Retina (tissue), 1 donor: ENCODE measurements around the gene BABAM1.
"Not testable (repeated sequence)": the region's sequence is repeated elsewhere in the genome, so short reads cannot be mapped to it uniquely, and the experiment has no call there.

ENCODE experiments used
- DNase-seq: peaks from one replicate; pipeline ENCODE4 v3.0.0-alpha.2; 2016

The BABAM1 gene

DNA sequence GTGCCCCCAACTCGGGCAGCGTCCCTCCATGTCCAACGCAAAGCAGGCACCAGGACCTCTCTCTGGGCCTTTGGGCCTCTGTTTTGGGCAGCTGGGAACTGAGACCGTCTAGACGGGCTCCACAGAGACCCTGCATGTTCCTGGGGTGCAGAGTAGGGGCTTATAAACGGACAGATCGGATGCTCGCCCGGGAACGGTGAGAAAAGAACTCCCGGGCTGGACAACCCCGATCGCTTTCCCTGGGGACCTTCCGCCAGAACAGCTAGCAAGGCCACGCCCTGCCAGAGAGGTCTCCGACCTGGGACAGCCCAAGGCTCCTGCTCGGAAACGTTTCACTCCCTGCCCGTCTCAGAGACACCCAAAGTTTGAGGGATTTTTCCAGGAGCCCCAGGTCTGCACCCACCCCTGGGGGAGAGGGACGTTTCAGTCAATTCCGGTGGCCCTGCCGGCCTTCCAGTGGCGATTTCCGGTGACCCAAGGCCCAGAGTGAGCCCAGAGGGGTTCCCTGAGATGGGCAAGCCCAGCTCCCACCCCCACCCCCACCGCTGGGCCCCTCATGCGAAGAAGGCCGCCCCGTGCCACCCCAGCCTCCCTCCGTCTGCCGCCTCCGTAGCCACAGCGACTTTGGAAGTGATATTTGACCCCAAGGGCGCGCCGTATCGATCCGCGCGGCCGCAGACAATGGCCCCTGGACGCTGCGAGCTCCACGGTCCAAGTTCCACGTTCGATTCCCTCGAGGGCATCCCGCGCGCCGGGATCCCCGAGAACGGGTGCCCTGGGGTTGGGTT, 23.2 kb upstream of the BABAM1 start:
- DNase-seq, result peak; percentile 76

DNA sequence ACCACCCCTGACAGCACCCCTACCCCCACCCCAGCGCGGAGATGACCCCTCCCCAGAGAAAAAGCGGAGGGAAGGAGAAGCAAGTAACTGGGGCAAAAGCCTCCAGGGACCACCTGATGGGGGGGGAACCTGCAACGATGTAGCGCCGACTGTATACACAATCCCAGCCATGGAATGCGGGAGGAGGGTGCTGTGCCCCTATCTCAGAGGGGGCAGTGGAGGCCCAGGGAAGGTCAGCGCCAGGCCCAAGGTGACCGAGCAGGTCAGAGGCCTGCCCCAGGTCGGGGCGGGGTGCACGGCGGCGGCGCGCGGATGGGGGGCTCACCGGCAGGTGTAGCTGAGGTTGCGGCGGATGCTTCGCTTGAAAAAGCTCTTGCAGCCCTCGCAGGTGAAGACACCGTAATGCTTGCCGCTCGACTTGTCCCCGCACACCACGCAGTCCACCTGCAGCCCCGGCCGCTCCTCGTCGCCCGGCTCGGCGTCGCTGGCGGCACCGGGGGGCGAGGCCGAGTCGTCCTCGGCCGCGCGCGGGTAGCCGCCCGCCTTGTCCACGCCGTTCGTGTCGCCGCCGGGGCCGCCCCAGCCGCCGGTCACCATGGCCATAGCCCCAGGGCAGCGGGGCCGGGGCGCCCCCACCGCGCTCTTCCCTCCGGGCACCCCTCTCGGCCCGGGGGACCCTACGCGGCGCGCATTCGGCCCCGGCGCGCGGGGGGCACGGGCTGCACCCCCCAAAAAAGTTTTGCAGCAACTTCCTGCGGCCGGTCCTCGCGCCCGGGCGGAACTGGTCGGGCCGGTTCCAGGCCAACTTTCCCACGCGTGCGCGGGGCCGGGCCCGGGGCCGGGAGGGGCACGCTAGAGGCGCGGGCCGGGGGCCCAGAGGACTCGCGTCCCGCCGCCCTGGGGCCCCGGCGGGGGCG, 22.4 kb upstream of the BABAM1 start:
- DNase-seq, result peak; percentile 42

DNA sequence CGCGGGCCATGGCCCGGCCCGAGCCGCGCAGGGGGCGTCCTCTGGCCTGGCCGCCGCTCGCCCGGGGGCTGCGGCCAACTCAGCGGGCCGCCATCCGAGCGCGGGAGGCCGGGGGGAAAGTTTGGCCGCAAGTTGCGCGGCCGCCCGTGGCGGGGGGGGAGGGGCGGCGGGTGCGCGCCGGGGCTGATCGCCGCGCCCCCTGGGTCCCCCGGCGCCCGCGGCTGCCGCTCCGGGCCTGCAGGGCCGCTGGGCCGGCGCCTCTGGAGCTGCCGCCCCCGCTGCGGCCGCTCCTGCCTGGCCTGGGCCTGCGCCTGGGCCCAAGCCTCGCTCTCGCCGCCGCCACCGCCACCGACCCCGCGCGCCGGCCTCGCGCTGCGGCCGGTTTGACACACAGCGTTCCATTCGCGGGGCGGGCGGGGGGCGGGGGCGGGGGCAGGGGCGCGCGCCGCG, 21.7 kb upstream of the BABAM1 start, which contains the start of gene NR2F6:
Gene NR2F6, minus strand, starts transcription at position 385 of the 450 bp plus-strand sequence. CDS start 699 bp downstream, outside the sequence.
- no peak for DNase-seq

DNA sequence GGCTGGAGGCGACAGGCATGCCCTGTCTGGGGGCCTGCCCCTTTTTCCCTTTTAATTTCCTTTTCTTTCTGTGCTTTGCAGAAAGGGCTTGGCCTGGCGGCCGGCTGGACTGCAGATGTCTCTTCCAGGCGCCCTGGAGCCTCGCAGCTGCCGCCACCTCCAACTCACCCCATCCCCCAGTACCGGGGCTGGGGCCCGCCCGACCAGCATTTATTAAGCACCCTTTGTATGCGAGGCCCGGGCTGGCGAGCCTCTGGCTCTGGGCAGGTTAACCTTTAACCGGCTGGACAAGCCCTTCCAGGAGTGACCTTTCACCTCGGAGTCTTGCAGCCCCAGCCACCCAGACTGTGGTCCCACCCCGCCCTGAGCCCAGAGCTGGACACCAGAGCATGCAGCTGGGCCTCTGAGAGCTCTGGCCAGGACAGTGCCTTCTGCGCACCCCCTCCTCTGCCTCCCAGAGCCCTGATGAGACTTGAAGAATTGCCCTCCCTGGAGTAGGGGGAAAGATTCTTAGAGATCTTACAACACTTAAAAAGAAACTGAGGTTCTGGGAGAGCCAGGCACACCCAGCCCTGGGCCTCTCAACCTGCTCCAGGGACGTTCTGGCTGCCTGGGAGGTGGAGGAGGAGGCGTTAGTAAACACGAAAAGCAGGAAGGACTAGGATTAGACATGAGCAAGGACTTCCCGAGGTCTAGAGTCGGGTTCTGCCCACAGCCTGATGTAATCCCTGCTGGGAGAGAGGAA, 20.4 kb upstream of the BABAM1 start:
- DNase-seq, result no peak

DNA sequence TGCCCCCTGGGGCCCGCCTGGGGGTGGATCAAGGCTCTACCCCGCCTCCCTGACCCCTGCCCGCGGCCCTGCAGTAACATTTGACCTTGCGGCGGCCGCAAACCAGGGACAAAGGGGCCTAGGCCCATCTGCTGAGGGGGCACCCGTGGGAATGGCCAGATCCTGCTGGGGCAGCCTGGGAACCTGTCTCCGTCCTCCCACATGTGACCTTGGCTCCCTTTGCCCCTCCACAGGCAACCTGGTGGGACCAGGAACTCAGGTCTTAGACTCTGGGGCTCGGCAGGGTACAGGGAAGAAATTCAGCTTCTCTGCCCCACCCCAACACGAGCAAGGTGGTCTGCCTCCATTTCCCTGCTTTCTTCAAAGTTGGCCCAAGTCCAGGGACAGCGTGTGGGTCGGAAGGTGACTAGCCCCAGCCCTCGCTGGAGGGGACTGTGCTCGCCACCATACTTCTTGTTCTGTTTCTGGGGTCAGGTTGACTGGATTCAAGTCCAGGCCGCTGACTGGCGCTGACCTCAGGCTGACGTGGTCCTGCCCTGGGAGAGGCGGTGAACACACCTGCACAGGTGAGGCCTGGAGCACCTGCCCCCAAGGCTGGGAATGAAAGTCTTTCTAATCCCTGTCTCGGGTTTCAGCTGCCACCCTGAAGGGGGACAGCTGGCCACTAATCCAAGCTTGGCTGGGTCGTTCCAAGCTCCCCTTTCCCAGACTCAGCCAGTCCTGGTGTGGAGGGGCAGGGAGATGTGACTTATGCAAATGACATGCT, 19.0 kb upstream of the BABAM1 start:
- DNase-seq, result no peak

DNA sequence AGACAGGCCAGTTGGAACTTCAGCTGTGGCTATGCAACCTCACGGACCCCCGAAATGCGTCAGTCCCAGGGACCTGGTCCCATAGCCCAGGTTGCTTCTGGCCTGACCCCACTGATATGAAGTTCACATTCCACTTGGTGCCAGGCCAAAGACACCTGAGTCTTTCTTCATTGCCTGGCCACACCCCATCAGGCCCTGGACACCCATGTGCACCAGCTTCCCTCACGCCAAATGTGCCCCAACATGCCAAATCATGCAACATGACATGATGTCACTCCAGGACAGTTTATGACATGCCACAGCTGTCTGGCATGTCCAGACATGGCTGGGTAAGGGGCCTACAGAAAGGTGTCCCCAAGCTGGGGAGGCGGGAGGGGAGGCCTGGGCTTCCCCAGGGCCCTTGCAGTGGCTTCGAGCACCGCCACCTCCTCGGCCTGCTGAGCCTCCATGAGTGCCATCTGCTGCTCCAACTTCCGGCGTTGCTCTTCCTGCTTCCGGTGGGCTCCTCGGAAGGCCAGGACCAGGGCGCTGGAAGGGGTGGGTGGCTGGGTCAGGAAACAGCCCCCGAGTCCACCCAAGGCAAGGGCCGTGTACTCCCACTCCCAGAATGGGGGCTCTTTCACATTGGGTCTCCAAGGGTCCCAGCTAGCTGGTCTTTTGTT, 17.2 kb upstream of the BABAM1 start:
- no peak for DNase-seq

DNA sequence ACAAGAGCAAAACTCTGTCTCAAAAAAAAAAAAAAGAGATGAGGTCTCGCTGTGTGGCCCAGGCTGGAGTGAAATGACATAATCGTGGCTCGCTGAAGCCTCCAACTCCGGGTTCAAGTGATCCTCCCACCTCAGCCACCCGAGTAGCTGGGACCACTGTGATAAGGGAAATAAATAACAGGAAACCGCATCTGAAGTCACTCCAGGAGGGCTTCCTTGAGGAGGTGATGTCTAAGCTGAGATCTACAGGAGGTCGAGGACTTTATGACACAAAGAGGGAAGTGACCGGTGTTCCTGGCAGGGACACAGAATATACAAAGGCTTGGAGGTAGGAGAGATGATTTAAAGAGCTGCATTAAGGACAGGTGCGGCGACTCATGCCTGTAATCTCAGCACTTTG, 12.6 kb upstream of the BABAM1 start:
- no peak for DNase-seq

DNA sequence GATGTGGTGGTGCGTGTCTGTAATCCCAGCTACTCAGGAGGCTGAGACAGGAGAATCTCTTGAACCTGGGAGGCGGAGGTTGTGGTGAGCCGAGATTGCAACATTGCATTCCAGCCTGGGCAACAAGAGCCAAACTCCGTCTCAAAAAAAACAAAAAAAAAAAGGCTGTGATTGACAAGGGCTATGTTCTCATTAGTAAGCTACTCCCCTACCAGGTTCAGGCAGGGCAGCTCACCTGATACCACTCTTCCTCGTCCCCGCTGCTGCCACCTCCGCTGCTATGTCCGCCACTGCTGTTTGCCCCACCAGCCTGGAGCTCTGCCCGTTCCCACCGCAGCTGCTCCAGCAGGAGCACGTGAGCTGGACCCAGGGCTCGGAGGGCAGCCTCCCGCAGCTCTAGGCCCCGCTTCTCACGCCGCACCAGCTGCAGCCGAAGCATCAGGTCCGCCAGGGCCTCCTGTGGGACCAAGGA, 12.1 kb upstream of the BABAM1 start:
- peak; percentile 45 for DNase-seq

DNA sequence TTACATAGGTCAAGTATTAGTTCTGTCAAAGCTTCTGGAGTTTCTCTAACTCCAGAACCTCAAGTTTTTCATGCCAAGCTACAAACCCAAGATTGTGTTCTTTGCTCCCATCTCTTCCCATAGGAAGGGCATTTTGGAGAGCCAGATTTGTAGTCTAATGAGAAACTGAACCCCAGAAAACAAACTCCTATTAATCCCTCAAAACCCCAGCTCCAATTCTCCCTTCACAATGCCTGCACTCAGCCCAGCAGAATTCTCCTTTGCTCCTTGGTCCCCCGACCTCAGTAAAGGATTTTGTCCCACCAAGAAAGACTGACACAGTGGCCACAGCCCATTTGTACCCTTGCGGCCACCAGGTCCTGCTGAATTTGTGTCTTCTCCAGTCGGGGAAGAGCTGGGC, 11.1 kb upstream of the BABAM1 start:
- no peak for DNase-seq

DNA sequence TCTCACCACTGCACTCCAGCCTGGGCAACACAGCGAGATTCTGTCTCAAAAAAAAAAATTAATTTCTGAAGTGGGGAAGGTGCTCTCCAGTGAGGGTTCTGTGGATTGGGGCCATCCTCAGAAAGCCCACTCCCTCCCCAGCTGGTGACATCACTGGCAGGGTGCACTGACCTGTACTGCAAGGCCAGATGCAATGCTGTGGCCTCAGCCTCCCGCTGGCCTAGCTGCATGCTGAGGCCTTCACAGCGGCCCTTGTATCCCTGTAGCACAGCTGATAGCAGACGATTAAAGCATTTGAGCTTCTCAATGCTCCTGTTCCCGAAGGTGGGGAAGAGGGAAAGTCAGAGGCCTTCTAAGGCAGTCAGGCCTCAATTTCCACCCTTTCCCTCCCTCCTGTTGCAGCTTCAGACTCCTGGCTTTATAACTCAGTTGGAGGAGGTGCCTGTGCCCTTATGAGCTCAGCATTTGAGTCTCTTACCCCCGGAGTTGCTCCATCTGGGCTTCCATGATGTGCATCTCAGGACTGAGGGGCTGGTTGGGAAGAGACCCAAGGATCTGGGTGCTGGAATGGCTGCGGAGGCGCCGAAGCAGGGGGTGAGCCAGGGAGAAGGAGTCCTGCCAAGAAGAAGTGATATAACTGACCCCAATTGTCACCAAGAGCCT, 8.0 kb upstream of the BABAM1 start:
- DNase-seq, result no peak

DNA sequence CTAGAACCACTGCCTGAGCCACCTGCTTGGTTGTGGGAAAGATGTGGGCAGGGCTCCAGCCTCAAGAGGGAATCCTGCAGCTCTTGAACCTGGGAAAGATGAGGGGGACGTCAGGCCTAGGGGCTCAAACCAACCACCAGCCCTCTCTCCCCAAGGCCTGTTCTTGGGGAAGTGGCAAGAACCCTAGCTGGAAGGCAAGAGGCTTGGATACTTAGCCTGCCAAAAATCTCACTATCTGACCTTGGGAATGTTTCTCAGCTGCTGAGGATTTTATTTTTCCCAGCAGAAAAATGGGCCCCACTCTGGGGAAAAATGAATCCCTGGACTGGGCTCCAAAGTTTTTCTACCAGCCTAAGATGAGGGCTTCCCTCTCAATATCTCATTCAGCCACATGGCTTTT, 7.3 kb upstream of the BABAM1 start:
- no peak for DNase-seq

DNA sequence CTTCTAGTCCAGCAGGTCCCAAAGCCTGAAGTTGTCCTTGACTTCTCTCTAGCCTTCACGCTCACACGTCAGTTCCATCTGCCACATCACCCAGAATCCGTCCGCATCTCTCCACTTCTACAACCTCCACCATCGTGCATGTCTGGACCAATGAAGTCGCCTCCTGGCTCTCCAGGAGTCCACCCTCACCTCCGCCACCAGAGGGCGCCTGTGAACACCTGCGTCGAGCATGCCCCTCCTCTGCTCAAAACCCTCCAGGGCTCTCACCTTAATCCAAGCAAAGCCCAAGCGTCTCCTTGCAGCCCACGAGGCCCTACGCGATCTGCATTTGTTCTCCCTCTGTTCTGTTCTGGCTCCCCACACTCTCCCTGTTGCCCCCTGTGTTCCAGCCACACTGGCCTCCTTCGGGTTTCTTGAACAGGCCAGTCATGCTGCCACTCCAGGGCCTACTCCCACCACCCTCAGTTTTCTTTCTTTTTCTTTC, 6.4 kb upstream of the BABAM1 start:
- peak; percentile 70 for DNase-seq

DNA sequence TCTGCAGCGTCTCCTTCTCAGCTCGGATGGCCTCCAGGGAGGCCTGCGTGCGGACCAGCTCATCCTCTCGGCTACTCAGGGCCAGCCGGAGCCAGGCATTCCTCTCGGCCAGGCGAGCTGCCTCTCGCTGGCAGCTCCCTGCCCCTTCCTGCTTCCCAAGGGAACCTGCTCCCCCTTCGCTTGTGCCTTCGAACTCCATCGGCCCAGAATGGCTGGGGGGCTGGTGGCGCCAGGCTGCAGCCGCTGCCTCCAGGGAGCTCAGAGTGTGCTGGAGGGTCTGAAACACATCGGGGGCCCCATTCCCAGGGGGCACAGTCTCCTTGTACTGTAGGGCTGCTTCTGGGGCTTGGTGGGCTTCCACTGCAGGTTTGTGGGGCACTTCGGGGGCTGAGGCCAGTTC, 4.7 kb upstream of the BABAM1 start:
- no peak for DNase-seq

DNA sequence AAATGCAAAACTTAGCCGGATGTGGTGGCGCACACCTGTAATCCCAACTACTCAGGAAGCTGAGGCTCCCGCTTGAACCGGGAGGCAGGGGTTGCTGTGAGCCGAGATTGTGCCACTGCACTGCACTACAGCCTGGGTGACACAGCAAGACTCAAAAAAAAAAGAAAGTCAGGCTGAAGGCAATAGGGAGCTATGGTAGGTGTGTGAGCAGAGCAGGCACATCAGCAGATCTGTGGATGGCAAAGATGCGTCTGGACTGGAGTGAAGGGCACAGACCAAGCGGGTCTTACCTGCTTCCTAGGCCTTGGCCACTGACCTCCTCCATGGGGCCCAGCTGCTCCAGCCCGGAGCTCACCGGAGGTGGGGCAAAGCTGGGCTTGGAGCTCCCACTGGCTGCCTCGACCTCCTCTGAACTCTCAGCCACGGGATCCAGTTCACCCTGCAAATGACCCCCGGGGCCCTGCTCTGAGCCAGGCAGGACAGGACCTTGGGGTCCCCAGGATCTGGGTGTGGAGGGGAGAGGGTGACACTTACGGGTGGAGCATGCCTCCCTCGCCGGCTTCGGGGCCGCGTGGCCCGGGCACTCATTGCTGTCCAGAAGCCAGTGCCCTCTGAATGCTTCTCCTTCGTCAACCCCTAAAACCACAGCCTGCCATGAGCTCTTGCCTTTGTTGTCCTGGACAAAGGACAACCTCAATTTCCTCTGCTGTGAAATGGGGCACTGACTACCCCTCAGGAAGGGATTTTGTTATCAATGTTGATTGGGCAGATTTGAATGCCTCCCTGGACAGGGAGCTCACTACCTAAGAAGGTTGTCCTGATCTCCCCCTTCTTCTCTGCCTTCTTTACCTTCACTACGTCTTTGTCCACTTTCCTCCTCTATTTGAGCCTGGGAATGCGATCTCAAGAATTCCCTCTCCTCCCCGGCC, 3.3 kb upstream of the BABAM1 start:
- DNase-seq, result no peak

DNA sequence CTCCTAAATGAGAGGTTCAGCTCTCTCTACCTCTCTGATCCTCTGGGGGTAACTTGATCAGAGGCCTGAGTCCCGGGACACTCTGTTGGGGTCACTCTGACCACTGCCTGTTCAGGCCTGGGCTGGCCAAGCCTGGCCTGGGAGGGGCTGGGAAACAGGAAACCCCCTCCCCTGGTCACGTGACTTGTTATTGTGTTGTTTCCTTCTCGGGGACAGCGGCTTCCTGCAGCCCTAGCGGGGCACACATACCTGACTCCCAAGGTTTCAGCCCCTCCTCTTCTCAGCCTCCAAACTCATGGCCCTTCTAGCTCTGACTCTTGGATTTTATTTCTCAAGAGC, 2.6 kb upstream of the BABAM1 start, which contains the start of gene USHBP1:
Gene USHBP1, minus strand, starts transcription at position 105 of the 339 bp plus-strand sequence. CDS start 446 bp downstream, outside the sequence.
- DNase-seq, result no peak

DNA sequence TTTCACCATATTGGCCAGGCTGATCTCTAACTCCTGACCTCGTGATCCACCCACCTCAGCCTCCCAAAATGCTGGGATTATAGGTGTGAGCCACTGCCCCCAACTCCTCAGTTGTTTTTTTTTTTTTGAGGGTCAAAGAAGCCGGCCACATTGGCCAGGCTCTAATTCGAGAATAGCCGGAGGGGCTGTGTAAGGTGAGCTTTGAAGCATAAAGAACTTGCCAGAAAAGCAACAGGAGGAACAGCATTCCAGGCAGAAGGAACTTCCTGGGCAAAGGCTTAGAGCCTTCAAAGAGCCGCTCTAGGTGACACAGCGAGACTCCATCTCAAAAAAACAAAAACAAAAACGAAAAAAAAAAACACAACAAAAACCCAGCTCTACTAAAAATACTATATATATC, 1.2 kb upstream of the BABAM1 start:
- DNase-seq, result no peak

DNA sequence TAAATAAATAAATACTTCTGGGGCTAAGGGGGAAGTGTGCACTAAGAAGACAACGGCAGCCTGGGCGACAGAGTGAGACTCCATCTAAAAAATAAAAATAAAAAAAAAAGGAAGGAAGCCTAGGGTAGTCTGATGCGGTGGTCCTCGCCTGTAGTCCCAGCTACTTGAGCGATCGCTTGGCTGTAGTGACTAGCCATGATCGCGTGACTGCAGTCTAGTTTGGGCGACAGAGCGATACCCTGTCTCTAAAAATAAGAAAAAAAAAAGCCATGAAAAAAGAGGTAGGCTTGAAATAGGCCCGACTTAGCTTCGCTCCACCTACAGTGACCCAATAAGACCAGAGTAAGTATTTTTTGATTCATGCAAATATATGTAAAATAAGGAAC, 661 bp upstream of the BABAM1 start:
- no peak for DNase-seq

DNA sequence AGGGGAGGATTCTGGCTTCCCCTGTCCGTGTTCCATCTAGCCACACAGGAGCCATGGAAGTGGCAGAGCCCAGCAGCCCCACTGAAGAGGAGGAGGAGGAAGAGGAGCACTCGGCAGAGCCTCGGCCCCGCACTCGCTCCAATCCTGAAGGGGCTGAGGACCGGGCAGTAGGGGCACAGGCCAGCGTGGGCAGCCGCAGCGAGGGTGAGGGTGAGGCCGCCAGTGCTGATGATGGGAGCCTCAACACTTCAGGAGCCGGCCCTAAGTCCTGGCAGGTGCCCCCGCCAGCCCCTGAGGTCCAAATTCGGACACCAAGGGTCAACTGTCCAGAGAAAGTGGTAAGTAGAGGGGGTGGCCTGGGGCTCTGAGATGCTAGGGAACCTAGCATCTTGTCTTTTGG, 1.5 kb downstream of the BABAM1 start:
- no peak for DNase-seq

DNA sequence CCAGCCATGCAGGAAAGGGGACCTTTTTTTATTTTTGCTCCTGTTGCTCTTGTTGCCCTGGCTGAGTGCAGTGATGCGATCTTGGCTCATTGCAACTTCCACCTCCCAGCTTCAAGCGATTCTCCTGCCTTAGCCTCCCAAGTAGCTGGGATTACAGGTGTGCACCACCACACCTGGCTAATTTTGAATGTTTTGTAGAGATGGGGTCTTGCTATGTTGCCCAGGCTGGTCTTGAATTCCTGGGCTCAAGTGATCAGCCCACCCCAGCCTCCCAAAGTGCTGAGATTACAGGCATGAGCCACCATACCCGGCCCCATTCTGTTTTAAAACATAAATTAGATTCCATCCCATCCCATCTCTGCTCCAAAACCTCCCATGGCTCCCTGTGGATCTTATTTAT, 7.6 kb downstream of the BABAM1 start:
- not testable (repeated sequence) for DNase-seq
